SK-N-SH (cell line): ENCODE measurements around the gene KLK3. TPM values are rescaled to one million over a fixed set of nuclear protein-coding genes. Genes with fewer than 3 reads are reported as not detected.

Experiments used
- CTCF ChIA-PET: fragments of 300-600, 350-600 bp; formaldehyde crosslinking; extraction: SDS; loops from one replicate; lab custom pipeline; 2021; lab: Yijun Ruan, JAX
- POLR2A ChIA-PET: fragments of 350-600 bp; sonication (Branson Sonifier 250); formaldehyde crosslinking; extraction: SDS; loops from one replicate; lab custom pipeline; 2020; ENCODE audit warnings: antibody characterized with exemption, inconsistent platforms; lab: Yijun Ruan, JAX
- DNase-seq: peaks from one replicate; pipeline ENCODE4 v3.0.0; 2012
- H2AFZ ChIP-seq: fragments of 200-600 bp; sonication (generic); 2 replicates; pipeline ENCODE4 v1.8.1; 2016; ENCODE audit warnings: antibody characterized with exemption, mild to moderate bottlenecking, low read depth
- H3F3A ChIP-seq: fragments of 200-600 bp; sonication (generic); replicated peaks from 2 replicates; pipeline ENCODE3; 2016; ENCODE audit warnings: antibody characterized with exemption, mild to moderate bottlenecking; ENCODE audit not compliant: insufficient read depth
- H3K27ac ChIP-seq, 2 experiments: fragments of 200-500 bp in 1 of 2; fragments of 200-600 bp in 1 of 2; sonication (Bioruptor generic) in 1 of 2; sonication (generic), shearing (Covaris generic) in 1 of 2; 2 replicates each; pipeline versions ENCODE4 v1.5.1 to v1.6.1; 2014 to 2016; ENCODE audit warnings: low read depth in 2 of 2, inconsistent platforms in 1 of 2, low read length in 1 of 2, mild to moderate bottlenecking in 1 of 2, mixed read lengths in 1 of 2
- H3K27me3 ChIP-seq: fragments of 200-600 bp; sonication (generic), shearing (Covaris generic); 2 replicates; pipeline ENCODE4 v1.6.1; 2016; ENCODE audit warnings: mixed run types; ENCODE audit not compliant: insufficient read depth
- H3K36me3 ChIP-seq, 2 experiments: fragments of 200-500 bp in 1 of 2; fragments of 200-600 bp in 1 of 2; sonication (Bioruptor generic) in 1 of 2; sonication (generic) in 1 of 2; replicated peaks in 1 of 2; 2 replicates each; pipeline versions ENCODE3 to v1.5.1; 2014 to 2016; ENCODE audit warnings: low read length in 1 of 2, mild to moderate bottlenecking in 1 of 2; ENCODE audit not compliant: insufficient read depth in 2 of 2, control insufficient read depth in 1 of 2
- H3K4me1 ChIP-seq, 2 experiments: fragments of 200-500 bp in 1 of 2; fragments of 200-600 bp in 1 of 2; sonication (Bioruptor generic) in 1 of 2; sonication (generic), shearing (Covaris generic) in 1 of 2; 2 replicates each; pipeline versions ENCODE4 v1.5.1 to v1.6.1; 2014 to 2016; ENCODE audit warnings: low read depth in 1 of 2, low read length in 1 of 2, mixed run types in 1 of 2; ENCODE audit not compliant: insufficient read depth in 2 of 2, control insufficient read depth in 1 of 2
- H3K4me2 ChIP-seq: fragments of 200-600 bp; sonication (generic), shearing (Covaris generic); 2 replicates; pipeline ENCODE4 v1.6.1; 2017; ENCODE audit warnings: mixed run types
- H3K4me3 ChIP-seq, 2 experiments: fragments of 200-500 bp in 1 of 2; fragments of 200-600 bp in 1 of 2; sonication (Bioruptor generic) in 1 of 2; sonication (generic), shearing (Covaris generic) in 1 of 2; 2 replicates each; pipeline versions ENCODE4 v1.5.1 to v1.8.1; 2014 to 2016; ENCODE audit warnings: low read depth in 2 of 2, inconsistent platforms in 1 of 2, low read length in 1 of 2, mild to moderate bottlenecking in 1 of 2, mixed read lengths in 1 of 2, moderate library complexity in 1 of 2
- H3K79me2 ChIP-seq: fragments of 200-600 bp; sonication (generic); 2 replicates; pipeline ENCODE4 v1.8.1; 2017; ENCODE audit warnings: mild to moderate bottlenecking; ENCODE audit not compliant: insufficient read depth
- H3K9ac ChIP-seq: fragments of 200-600 bp; sonication (generic); 2 replicates; pipeline ENCODE4 v1.6.1; 2017; ENCODE audit warnings: mixed run types
- H3K9me2 ChIP-seq: fragments of 200-600 bp; sonication (generic); 2 replicates; pipeline ENCODE4 v1.6.1; 2017; ENCODE audit warnings: mixed run types
- H3K9me3 ChIP-seq: fragments of 200-600 bp; sonication (generic); 2 replicates; pipeline ENCODE4 v1.6.1; 2017; ENCODE audit warnings: mixed run types, mild to moderate bottlenecking, moderate library complexity
- H4K20me1 ChIP-seq: fragments of 200-600 bp; sonication (generic); 2 replicates; pipeline ENCODE4 v1.6.1; 2017; ENCODE audit warnings: mild to moderate bottlenecking, mixed run types; ENCODE audit not compliant: insufficient read depth
- CTCF ChIP-seq: fragments of 200-600 bp; sonication (generic); IDR thresholded peaks from 2 replicates; pipeline ENCODE4 v1.6.1; 2017; ENCODE audit warnings: antibody characterized with exemption, mild to moderate bottlenecking, moderate library complexity
- EZH2phosphoT487 ChIP-seq: fragments of 200-600 bp; sonication (generic); IDR thresholded peaks from 2 replicates; pipeline ENCODE4 v1.6.1; 2017; ENCODE audit warnings: low read depth, mixed run types, mild to moderate bottlenecking, antibody characterized with exemption, moderate library complexity, borderline replicate concordance
- FOXJ3 ChIP-seq: sonication (generic); formaldehyde crosslinking; IDR thresholded peaks from 2 replicates; pipeline ENCODE4 v1.5.1; 2020; ENCODE audit warnings: mild to moderate bottlenecking, missing genetic modification reagents
- GABPA ChIP-seq: IDR thresholded peaks from 2 replicates; pipeline ENCODE4 v1.4.0; 2012; ENCODE audit warnings: low read depth, mild to moderate bottlenecking
- GATA2 ChIP-seq: sonication (generic); formaldehyde crosslinking; IDR thresholded peaks from 2 replicates; pipeline ENCODE4 v1.5.0; 2020; ENCODE audit warnings: mild to moderate bottlenecking, missing genetic modification reagents
- MXI1 ChIP-seq: IDR thresholded peaks from 2 replicates; pipeline ENCODE4 v1.6.1; 2012; ENCODE audit warnings: mild to moderate bottlenecking, low read depth, low read length, improper control_type of control experiment
- POLR2AphosphoS5 ChIP-seq: IDR thresholded peaks from 2 replicates; pipeline ENCODE4 v1.6.1; 2012; ENCODE audit warnings: low read depth, low read length
- RCOR1 ChIP-seq: fragments of 150-350 bp; IDR thresholded peaks from 2 replicates; pipeline ENCODE4 v1.6.1; 2017; ENCODE audit warnings: antibody characterized with exemption, low read length
- REST ChIP-seq: IDR thresholded peaks from 2 replicates; pipeline ENCODE4 v1.6.1; 2012; ENCODE audit warnings: mild to moderate bottlenecking, low read depth, low read length, moderate library complexity
- RFX5 ChIP-seq: IDR thresholded peaks from 2 replicates; pipeline ENCODE4 v1.6.1; 2012; ENCODE audit warnings: mild to moderate bottlenecking, improper control_type of control experiment, low read length
- SIN3A ChIP-seq: IDR thresholded peaks from 2 replicates; pipeline ENCODE4 v1.6.1; 2012; ENCODE audit warnings: low read depth, mild to moderate bottlenecking, low read length, moderate library complexity, borderline replicate concordance
- TEAD4 ChIP-seq: IDR thresholded peaks from 2 replicates; pipeline ENCODE4 v1.4.0; 2012; ENCODE audit warnings: mild to moderate bottlenecking, borderline replicate concordance; ENCODE audit not compliant: insufficient read depth
- YY1 ChIP-seq: IDR thresholded peaks from 2 replicates; pipeline ENCODE4 v1.4.0; 2012; ENCODE audit warnings: low read depth, mild to moderate bottlenecking
- WGBS: methylation state at CpG from one replicate; pipeline ENCODE4 v1.1.6; 2017; ENCODE audit warnings: low lambda C conversion rate; 5-methylcytosine and 5-hydroxymethylcytosine counted together
- polyA plus RNA-seq, 3 experiments: library from polyadenylated mRNA; depleted of rRNA; stranded (reverse); fragments of >200 nt; gene quantifications; 2 replicates each; pipeline ENCODE4 v1.2.3, GENCODE V29; 2012

KLK3 gene
- polyA plus RNA-seq, 1 of the 3 experiments (the other 2 are of a cell fraction) = not detected

DNA sequence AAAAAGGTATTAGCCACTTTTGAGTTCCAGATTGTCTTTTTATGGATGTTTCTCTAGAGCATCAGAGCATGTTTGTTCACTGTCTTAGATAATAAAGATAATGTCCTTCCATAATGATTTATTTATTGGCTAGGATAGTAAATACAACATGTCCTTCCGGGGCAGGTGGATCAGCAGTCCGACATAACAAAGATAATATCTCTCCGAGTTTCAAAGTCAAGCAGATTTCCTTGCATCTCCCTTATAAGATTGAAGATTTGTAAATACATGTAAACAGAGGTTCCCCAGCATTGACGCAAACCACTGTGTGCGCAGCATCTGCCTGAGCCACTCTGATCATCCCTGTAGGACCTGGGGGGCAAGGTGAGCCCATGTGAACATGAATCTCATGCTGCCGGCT is 12.6 kb upstream of the KLK3 start:
- Histone ChIP-seq H3K27me3 (peaks cover 21% of the 10 kb centered on the region; the same call in 1 of the 2 replicates), H3K27ac (no peak overlapping the region), H3K9ac (no peak overlapping the region), H3K9me3 (no peaks in the 10 kb centered on the region), H3K4me2 (no peak overlapping the region), H3K79me2 (no peaks in the 10 kb centered on the region), H3F3A (no peaks in the 10 kb centered on the region), H3K4me3 (no peak overlapping the region), H2AFZ (no peak overlapping the region), H3K4me1 (no peaks in the 10 kb centered on the region), H3K9me2 (no peaks in the 10 kb centered on the region), H4K20me1 (no peaks in the 10 kb centered on the region), H3K36me3 (no peaks in the 10 kb centered on the region)
- 12% methylated on average over 6 of the region's 6 CpGs for WGBS
- TF ChIP-seq SIN3A (no peak), RFX5 (no peak), CTCF (no peak), TEAD4 (no peak), REST (no peak), EZH2phosphoT487 (no peak), GATA2 (CRISPR knock-in tag) (no peak), FOXJ3 (CRISPR knock-in tag) (no peak), GABPA (no peak), RCOR1 (no peak), POLR2AphosphoS5 (no peak)
- POLR2A ChIA-PET = no interaction called here
- DNase-seq = no peak
- CTCF ChIA-PET = no interaction called here

GRCh38 chr19:50843205-50843604 is 11.5 kb upstream of the KLK3 start:
- Histone ChIP-seq H3K9me3 (no peaks in the 10 kb centered on the region), H3K9ac (no peak overlapping the region), H3F3A (no peaks in the 10 kb centered on the region)
- TF ChIP-seq MXI1 (no peak), YY1 (no peak), CTCF (no peak)
- TF ChIP-seq, all 33 proteins: peak for 0
- Histone ChIP-seq H3K4me1 (no peaks in the 10 kb centered on the region), H3K27me3 (peaks cover 25% of the 10 kb centered on the region; the same call in 1 of the 2 replicates), H2AFZ (no peak overlapping the region), H3K79me2 (no peaks in the 10 kb centered on the region), H4K20me1 (no peaks in the 10 kb centered on the region), H3K27ac (no peak overlapping the region), H3K9me2 (no peaks in the 10 kb centered on the region), H3K36me3 (no peaks in the 10 kb centered on the region), H3K4me2 (no peak overlapping the region), H3K4me3 (no peak overlapping the region)
- CTCF ChIA-PET = interaction anchor here (0.5 kb wide), 1 partner anchor 275 kb away, joined by 3 read pairs; no protein-coding TSS in a partner anchor
- no peak for DNase-seq
- POLR2A ChIA-PET = no interaction called here
- WGBS = 27% methylated on average over 2 of the region's 2 CpGs
